Neuronal stem cell (in vitro differentiated cells): Measurements from ENCODE around the gene MRPL54.

Experiments
- DNase-seq: peaks from one replicate; pipeline ENCODE4 v3.0.0-alpha.2; 2013; ENCODE audit warnings: low spot score
- H2AFZ ChIP-seq: one replicate; pipeline ENCODE4 v1.6.1; 2013; ENCODE audit warnings: mild to moderate bottlenecking, low read length, inconsistent platforms
- H2AK5ac ChIP-seq: 2 replicates; pipeline ENCODE4 v1.6.1; 2013; ENCODE audit warnings: low read depth, mild to moderate bottlenecking, inconsistent platforms, low read length, moderate library complexity, mixed read lengths
- H2BK120ac ChIP-seq: 2 replicates; pipeline ENCODE4 v1.6.1; 2013; ENCODE audit warnings: low read depth, mild to moderate bottlenecking, inconsistent platforms, low read length, moderate library complexity, mixed read lengths
- H2BK12ac ChIP-seq: one replicate; pipeline ENCODE4 v1.6.1; 2013; ENCODE audit warnings: low read length, inconsistent platforms
- H2BK15ac ChIP-seq: 2 replicates; pipeline ENCODE4 v1.6.1; 2013; ENCODE audit warnings: mild to moderate bottlenecking, low read length, inconsistent platforms, mixed read lengths
- H2BK5ac ChIP-seq: one replicate; pipeline ENCODE4 v1.6.1; 2013; ENCODE audit warnings: inconsistent platforms, mild to moderate bottlenecking, low read length, moderate library complexity
- H3K14ac ChIP-seq: one replicate; pipeline ENCODE4 v1.6.1; 2013; ENCODE audit warnings: low read length, inconsistent platforms
- H3K18ac ChIP-seq: 2 replicates; pipeline ENCODE4 v1.6.1; 2013; ENCODE audit warnings: low read length, inconsistent platforms
- H3K23ac ChIP-seq: 2 replicates; pipeline ENCODE4 v1.6.1; 2013; ENCODE audit warnings: low read depth, mild to moderate bottlenecking, mixed read lengths, low read length, inconsistent platforms; ENCODE audit not compliant: poor library complexity
- H3K27ac ChIP-seq: replicated peaks from 3 replicates; pipeline ENCODE4 v1.5.1; 2013; ENCODE audit warnings: low read length, inconsistent platforms
- H3K27me3 ChIP-seq, 3 experiments: 2 replicates each; pipeline ENCODE4 v1.6.1; 2013; ENCODE audit warnings: low read length in 3 of 3, mild to moderate bottlenecking in 2 of 3, inconsistent platforms in 1 of 3, low read depth in 1 of 3, mixed read lengths in 1 of 3, moderate library complexity in 1 of 3; ENCODE audit not compliant: control insufficient read depth in 3 of 3, insufficient read depth in 3 of 3
- H3K36me3 ChIP-seq, 2 donors: replicated peaks in 1 of 2; 2 replicates each; pipeline ENCODE4 v1.6.1; 2013; ENCODE audit warnings: low read length in 2 of 2; ENCODE audit not compliant: control insufficient read depth in 2 of 2, insufficient read depth in 2 of 2
- H3K4ac ChIP-seq: 2 replicates; pipeline ENCODE4 v1.6.1; 2013; ENCODE audit warnings: inconsistent platforms, mild to moderate bottlenecking, low read length, moderate library complexity
- H3K4me1 ChIP-seq, 2 donors: 1 replicate in 1 of 2; 2 replicates in 1 of 2; pipeline ENCODE4 v1.6.1; 2013; ENCODE audit warnings: low read length in 2 of 2, low read depth in 1 of 2; ENCODE audit not compliant: control insufficient read depth in 2 of 2, insufficient read depth in 1 of 2
- H3K4me2 ChIP-seq: one replicate; pipeline ENCODE4 v1.6.1; 2013; ENCODE audit warnings: mild to moderate bottlenecking, low read length, inconsistent platforms; ENCODE audit not compliant: insufficient read depth, poor library complexity, severe bottlenecking
- H3K4me3 ChIP-seq, 2 donors: 2 replicates each; pipeline ENCODE4 v1.5.1; 2013; ENCODE audit warnings: low read length in 2 of 2, mild to moderate bottlenecking in 2 of 2, inconsistent platforms in 1 of 2, moderate library complexity in 1 of 2
- H3K79me1 ChIP-seq: one replicate; pipeline ENCODE4 v1.6.1; 2013; ENCODE audit warnings: low read depth, mild to moderate bottlenecking, inconsistent platforms, low read length, moderate library complexity
- H3K9ac ChIP-seq: one replicate; pipeline ENCODE4 v1.6.1; 2013; ENCODE audit warnings: mild to moderate bottlenecking, low read depth, low read length, inconsistent platforms; ENCODE audit not compliant: poor library complexity
- H3K9me3 ChIP-seq, 2 donors: replicated peaks in 1 of 2; 2 replicates each; pipeline versions ENCODE3 to v1.6.1; 2013; ENCODE audit warnings: low read length in 2 of 2, mild to moderate bottlenecking in 2 of 2, inconsistent platforms in 1 of 2, low read depth in 1 of 2, mixed read lengths in 1 of 2, moderate library complexity in 1 of 2; ENCODE audit not compliant: control insufficient read depth in 2 of 2, insufficient read depth in 1 of 2
- H4K8ac ChIP-seq: one replicate; pipeline ENCODE4 v1.6.1; 2013; ENCODE audit warnings: low read depth, mild to moderate bottlenecking, inconsistent platforms, low read length, moderate library complexity
- H4K91ac ChIP-seq: one replicate; pipeline ENCODE4 v1.6.1; 2013; ENCODE audit warnings: low read length, low read depth, mild to moderate bottlenecking, inconsistent platforms; ENCODE audit not compliant: poor library complexity
- WGBS, 2 donors: extraction: QIAGEN DNeasy Blood & Tissue Kit; methylation state at CpG; one replicate each; pipeline ENCODE4 v1.1.7; 2013; ENCODE audit warnings: missing lambda C conversion rate in 2 of 2, mixed read lengths in 1 of 2; ENCODE audit not compliant: insufficient read length in 2 of 2, insufficient replicate concordance in 1 of 2; ENCODE audit errors: extremely low coverage in 2 of 2; 5-methylcytosine and 5-hydroxymethylcytosine counted together

MRPL54 gene

DNA sequence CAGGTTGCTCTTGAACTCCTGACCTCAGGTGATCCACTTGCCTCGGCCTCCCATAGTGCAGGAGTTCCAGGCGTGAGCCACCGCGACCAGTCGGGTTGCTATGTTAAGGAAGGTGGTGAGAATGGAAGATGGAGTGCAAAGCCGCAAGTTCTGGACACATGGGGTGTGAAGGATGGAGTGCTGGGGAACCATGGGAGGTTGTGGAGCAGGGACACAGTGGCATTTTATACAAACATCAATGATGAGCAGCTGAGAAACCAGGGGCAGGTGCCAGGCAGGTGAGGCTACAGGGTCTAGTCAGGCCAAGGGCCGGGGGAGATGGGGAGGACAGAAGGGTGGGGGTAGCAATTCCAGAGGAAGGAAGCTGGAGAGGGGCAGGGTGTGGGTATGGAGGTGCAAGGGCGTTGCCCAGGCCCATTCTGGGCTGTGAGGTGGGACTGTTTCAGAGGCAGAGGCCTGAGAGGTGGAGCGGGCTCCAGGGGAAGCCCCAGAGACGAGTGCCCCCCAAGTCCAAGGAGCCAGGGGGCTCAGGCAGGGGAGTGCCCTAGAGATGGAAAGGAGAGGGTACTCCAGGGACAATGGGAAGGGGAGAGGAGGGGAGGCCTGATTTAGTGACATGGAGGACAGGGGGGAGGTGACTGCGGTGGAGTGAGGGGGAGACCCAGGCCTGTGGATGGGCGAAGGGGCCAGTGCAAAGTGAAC lies 11.5 kb downstream of the MRPL54 start:
- Histone ChIP-seq H2AK5ac (peak overlapping the region; percentile 87), H4K91ac (no peak overlapping the region), H2BK15ac (peak overlapping the region; percentile 75), H3K4me2 (no peak overlapping the region), H2BK5ac (no peak overlapping the region), H3K79me1 (no peaks in the 10 kb centered on the region), H3K36me3 (no peaks in the 10 kb centered on the region), H3K9ac (no peak overlapping the region), H2BK120ac (no peak overlapping the region), H2BK12ac (no peak overlapping the region), H3K23ac (no peak overlapping the region), H3K4me3 (no peak overlapping the region), H2AFZ (no peak overlapping the region), H4K8ac (no peak overlapping the region), H3K4me1 (peaks cover 0 to 11% of the 10 kb centered on the region in 2 donors), H3K18ac (peak overlapping the region; percentile 53), H3K14ac (no peak overlapping the region), H3K9me3 (no peaks in the 10 kb centered on the region), H3K27me3 (peaks cover 0 to 5% (median 0%) of the 10 kb centered on the region in 3 experiments), H3K4ac (no peak overlapping the region), H3K27ac (no peak overlapping the region)
- no CpG with 5 or more reads among the region's 12 CpGs for WGBS, 2 donors
- no peak for DNase-seq

DNA sequence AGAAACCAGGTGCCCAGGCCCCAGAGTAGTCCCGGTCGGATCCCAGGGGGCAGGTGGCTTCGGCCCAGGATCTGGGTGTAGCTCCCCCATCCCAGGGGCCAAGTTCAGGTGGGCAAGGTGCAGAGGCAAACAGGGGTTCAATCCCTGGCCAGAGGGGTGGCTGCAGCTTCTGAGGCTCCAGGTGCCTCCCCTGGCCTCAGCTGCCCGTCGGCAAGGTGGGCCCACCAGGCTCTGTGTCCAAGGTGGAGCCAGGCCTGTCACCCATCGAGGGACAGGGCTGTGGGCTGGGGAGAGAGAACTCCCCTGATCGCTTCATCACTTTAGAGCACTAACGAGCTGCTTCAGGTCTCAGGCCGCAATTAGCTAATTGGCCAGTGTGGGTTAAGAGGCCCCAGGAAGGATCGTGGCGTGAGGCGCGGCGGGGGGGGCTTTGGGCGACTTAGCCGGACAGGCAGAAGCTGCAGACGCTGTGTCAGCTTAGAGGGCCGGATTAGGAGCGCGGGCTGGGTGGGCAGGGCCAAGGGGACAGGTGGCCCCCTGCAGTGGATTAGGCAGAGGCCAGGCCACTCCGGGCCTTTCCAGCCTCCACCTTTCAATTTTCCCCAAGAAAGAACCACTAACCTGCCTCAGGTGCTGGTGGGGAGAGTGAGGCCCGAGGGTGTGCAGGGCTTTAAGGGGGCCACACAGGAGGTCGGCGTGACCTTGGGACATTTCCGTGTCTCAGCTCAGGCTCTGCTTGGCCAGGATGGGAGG lies 12.3 kb downstream of the MRPL54 start:
- H3K4me2 ChIP-seq: no peak overlapping the region
- WGBS, 2 donors: no CpG with 5 or more reads among the region's 25 CpGs
- H3K14ac ChIP-seq: no peak overlapping the region
- H3K18ac ChIP-seq: peak overlapping the region; percentile 84
- no peaks in the 10 kb centered on the region for H3K9me3 ChIP-seq
- H2BK15ac ChIP-seq: peak overlapping the region; percentile 62
- H3K36me3 ChIP-seq: no peaks in the 10 kb centered on the region
- no peak overlapping the region for H4K8ac ChIP-seq
- peak overlapping the region; percentile 45 for H3K4ac ChIP-seq
- DNase-seq: no peak
- no peak overlapping the region for H2BK12ac ChIP-seq
- no peak overlapping the region for H4K91ac ChIP-seq
- no peak overlapping the region for H2BK5ac ChIP-seq
- H3K23ac ChIP-seq: no peak overlapping the region
- no peak overlapping the region for H2AFZ ChIP-seq
- H3K4me3 ChIP-seq: no peak overlapping the region
- H3K4me1 ChIP-seq: peaks cover 0 to 11% of the 10 kb centered on the region in 2 donors
- peak overlapping the region; percentile 32 for H3K9ac ChIP-seq
- peak overlapping the region; percentile 87 for H2AK5ac ChIP-seq
- H2BK120ac ChIP-seq: no peak overlapping the region
- H3K27ac ChIP-seq: no peak overlapping the region
- peaks cover 0 to 5% (median 0%) of the 10 kb centered on the region in 3 experiments for H3K27me3 ChIP-seq
- H3K79me1 ChIP-seq: no peaks in the 10 kb centered on the region

- H2BK120ac ChIP-seq: peak overlapping the region; percentile 10
- no peak overlapping the region for H4K91ac ChIP-seq
- no peak overlapping the region for H3K9ac ChIP-seq
- no peak overlapping the region for H3K4me3 ChIP-seq
- H3K4me2 ChIP-seq: no peak overlapping the region
- no peaks in the 10 kb centered on the region for H3K36me3 ChIP-seq
- no peak overlapping the region for H2BK5ac ChIP-seq
- peak overlapping the region; percentile 57 for H3K18ac ChIP-seq
- no peak overlapping the region for H4K8ac ChIP-seq
- no CpG with 5 or more reads among the region's 2 CpGs for WGBS, 2 donors
- peaks cover 0 to 11% of the 10 kb centered on the region in 2 donors for H3K4me1 ChIP-seq
- H3K9me3 ChIP-seq: no peaks in the 10 kb centered on the region
- H2BK12ac ChIP-seq: no peak overlapping the region
- H3K79me1 ChIP-seq: no peaks in the 10 kb centered on the region
- H3K27me3 ChIP-seq: peaks cover 0 to 5% (median 0%) of the 10 kb centered on the region in 3 experiments
- H3K23ac ChIP-seq: peak overlapping the region; percentile 39
- H3K4ac ChIP-seq: no peak overlapping the region
- no peak overlapping the region for H3K27ac ChIP-seq
- H2AK5ac ChIP-seq: peak overlapping the region; percentile 80
- H3K14ac ChIP-seq: peak overlapping the region; percentile 72
- DNase-seq: no peak
- H2AFZ ChIP-seq: no peak overlapping the region
- no peak overlapping the region for H2BK15ac ChIP-seq
Measured at GRCh38 chr19:3775374-3775711, 12.9 kb downstream of the MRPL54 start.

DNA sequence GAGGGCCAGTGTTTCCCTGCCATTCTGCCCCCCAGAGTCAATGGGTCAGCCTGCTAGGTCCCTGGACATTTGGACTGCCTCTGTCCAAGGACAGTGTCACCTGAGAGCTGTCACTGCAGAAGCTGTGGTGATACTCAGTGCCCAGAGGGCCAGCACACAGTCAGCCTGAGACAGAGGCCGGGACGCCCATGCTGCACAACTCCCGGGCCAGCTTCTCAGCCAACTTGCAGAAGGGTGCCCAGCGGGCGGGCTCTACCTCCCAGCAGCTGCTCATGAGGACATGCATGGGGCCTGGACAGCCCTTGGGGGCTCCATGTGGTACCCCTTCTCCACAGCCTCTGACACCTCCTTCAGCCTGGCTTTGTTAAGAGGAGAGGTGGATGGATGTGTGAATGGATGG lies 13.3 kb downstream of the MRPL54 start:
- Histone ChIP-seq H2BK12ac (no peak overlapping the region), H2BK5ac (no peak overlapping the region), H2AK5ac (peak overlapping the region; percentile 80), H3K4me1 (peaks cover 0 to 11% of the 10 kb centered on the region in 2 donors), H4K91ac (peak overlapping the region; percentile 46), H3K36me3 (no peaks in the 10 kb centered on the region), H3K23ac (peak overlapping the region; percentile 39), H3K27me3 (peaks cover 0 to 5% (median 0%) of the 10 kb centered on the region in 3 experiments), H3K4me2 (no peak overlapping the region), H2BK15ac (peak overlapping the region; percentile 97), H3K9me3 (peaks cover 0 to 1% of the 10 kb centered on the region in 2 donors), H2BK120ac (peak overlapping the region; percentile 10), H3K79me1 (no peaks in the 10 kb centered on the region), H4K8ac (no peak overlapping the region), H3K4me3 (no peak overlapping the region), H3K18ac (peak overlapping the region; percentile 57), H3K9ac (no peak overlapping the region), H2AFZ (no peak overlapping the region), H3K4ac (no peak overlapping the region), H3K27ac (no peak overlapping the region), H3K14ac (peak overlapping the region; percentile 72)
- no CpG with 5 or more reads among the region's 5 CpGs for WGBS, 2 donors
- DNase-seq: no peak
